HG03378 (cell line): ENCODE results near the gene MNT.

Experiments
- ATAC-seq: cut with Tn5 transposase; IDR thresholded peaks from one replicate; pipeline ENCODE4 v1.9.1; 2021; ENCODE audit warnings: mild to moderate bottlenecking, moderate library complexity; ENCODE audit not compliant: unreplicated experiment

The MNT gene

DNA sequence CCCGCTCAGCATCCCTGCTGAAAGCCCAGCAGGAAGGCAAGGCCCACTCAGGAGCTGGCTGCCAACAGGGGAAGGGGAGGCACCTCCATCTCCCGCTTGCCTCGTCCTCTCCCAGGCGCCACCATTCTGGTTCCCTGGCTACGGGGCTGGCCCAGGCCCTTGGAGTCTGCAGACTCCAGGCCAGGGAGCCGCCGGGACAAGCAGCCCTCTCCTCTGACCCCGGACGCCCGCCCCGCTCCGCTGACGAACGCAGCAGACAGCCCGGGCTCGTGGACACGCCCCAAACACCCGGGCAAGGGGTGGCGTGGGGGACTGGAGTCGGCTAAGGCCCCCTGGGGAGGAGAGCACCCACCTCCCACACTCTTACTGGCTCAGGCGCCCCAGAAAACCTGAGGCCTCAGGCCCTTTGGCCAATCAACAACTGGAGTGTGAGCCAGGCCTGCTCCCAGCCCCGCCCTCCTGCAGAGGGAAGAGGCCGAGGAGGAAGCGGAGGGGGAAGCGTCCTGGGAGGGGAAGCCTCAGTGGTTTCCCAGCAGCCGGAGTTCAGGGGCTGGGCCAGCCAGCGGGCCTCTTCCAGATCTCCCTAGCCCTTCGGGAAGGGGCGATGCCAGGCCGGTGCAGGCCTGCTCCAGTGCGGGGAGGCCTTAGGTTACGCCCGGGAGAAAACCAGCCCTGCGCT is 4.2 kb downstream of the MNT start:
- ATAC-seq: no peak

DNA sequence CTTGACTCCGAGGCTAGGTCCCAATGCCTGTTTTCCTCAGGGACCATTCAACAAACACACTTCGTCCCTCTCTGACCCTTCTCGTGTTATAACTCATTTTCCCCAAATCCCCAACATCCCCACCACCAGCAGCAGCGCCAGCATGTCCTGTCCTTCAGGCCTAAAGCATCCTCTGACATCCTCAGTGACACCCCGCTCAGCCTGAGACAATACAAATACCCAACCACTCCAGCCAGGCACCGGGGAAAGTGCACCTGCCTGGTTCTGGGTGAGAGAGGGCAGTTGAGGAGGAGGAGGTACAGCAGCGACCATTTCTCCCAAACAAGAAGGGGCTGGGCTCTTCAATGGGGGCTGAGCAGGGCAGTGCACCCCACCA is 4.7 kb downstream of the MNT start:
- ATAC-seq: no peak

DNA sequence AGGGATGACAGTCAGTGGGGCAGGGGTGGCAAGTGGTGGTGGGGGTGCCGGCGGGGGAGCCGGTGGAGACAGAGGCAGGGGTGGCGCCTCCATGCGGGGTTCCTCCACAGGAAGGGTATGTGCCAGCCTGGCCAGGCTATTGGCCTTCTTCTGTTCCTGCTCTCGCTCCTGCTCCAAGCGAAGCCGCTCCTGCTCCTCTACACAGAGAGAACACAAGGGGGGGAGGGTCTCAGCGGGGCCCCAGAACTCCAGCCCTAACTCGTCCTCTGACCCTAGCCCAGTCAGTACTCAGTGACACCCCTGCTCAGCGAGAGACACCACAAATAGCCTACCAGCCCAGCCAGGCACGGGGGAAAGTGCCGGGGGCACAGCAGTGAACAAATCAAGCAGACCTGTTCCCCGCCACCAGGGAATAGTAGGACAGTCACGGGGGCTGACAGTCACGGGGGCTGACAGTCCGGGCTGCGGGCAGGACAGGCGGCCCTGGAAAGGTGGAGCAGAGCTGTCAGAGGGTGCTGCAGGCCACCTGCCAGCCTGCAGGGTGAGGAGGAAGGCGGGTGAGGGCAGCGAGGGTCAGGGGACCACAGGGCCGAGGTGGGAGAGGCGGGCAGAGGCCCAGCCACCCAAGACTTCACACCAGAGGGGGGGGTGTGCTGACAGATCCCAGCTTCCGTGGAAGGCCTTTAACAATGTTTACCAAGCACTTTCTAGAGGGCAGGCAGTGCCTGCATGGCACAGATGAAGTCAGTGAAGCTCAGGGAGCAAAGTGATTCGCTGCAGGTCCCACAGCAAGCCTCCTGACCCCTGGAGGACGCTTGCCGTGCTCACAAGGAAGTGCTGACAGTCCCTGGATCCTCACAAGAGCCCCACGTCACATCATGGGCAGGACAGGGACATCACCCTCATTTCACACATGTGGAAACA is 5.3 kb downstream of the MNT start:
- no peak for ATAC-seq

DNA sequence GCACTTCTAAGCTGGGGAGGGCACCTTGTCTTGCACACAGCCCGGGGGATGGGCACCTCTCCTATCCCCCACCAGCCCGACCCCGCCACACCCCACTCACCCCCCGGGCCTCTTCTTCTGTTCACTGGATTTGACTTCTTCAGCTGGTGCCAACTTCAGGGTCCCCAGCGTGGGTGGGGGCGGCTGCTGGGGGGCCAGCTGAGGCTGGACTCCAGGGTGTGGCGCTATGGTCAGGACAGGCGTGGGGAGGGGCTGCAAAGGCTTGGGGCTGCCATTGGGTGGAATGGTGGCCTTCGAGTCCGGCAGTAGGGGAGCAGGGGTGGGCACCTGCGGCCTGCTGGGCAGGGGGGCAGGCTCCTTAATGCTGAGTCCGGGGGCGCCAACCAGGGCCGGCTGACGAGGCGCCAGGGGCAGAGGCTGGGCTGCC is 6.1 kb downstream of the MNT start:
- ATAC-seq: no peak

GRCh38 chr17:2393954-2394749 is 6.7 kb downstream of the MNT start:
- no peak for ATAC-seq

- peak; percentile 20 for ATAC-seq
These were observed 7.5 kb downstream of the MNT start for GRCh38 chr17:2393174-2393953.

GRCh38 chr17:2392252-2393173 is 8.3 kb downstream of the MNT start:
- ATAC-seq: peak; percentile 34

GRCh38 chr17:2391597-2392251 is 9.1 kb downstream of the MNT start:
- no peak for ATAC-seq

DNA sequence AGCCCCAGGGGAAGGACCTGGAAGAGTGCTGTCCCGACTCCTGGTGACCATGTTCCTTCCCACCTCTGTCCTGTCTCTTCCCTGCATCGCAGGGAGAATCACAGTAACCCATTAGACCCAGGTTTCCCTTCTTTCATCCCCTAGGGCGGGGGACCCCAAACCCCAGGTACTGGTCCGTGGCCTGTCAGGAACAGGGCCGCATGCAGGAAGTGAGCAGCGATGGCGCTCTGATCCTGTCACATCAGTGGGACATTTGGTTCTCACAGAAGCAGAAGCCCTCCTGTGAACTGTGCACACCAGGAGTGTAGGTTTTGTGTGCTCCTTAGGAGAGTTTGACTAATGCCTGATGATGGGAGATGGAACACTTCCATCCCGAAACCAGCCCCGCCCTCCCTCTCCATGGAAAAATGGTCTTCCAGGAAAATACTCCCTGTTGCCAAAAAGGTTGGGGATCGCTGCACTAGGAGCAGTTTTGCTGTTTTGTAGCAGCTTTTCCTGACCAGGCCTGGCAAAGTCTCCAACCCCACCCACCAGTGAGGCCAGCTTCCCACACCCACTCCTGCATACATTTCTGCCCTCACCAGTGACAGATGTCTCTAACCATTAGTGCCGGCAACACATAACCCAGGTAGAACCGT is 10.5 kb downstream of the MNT start:
- ATAC-seq: no peak

- ATAC-seq: no peak
These were observed 12.2 kb downstream of the MNT start for GRCh38 chr17:2388683-2389055.

GRCh38 chr17:2388020-2388682 is 12.7 kb downstream of the MNT start:
- ATAC-seq: no peak

DNA sequence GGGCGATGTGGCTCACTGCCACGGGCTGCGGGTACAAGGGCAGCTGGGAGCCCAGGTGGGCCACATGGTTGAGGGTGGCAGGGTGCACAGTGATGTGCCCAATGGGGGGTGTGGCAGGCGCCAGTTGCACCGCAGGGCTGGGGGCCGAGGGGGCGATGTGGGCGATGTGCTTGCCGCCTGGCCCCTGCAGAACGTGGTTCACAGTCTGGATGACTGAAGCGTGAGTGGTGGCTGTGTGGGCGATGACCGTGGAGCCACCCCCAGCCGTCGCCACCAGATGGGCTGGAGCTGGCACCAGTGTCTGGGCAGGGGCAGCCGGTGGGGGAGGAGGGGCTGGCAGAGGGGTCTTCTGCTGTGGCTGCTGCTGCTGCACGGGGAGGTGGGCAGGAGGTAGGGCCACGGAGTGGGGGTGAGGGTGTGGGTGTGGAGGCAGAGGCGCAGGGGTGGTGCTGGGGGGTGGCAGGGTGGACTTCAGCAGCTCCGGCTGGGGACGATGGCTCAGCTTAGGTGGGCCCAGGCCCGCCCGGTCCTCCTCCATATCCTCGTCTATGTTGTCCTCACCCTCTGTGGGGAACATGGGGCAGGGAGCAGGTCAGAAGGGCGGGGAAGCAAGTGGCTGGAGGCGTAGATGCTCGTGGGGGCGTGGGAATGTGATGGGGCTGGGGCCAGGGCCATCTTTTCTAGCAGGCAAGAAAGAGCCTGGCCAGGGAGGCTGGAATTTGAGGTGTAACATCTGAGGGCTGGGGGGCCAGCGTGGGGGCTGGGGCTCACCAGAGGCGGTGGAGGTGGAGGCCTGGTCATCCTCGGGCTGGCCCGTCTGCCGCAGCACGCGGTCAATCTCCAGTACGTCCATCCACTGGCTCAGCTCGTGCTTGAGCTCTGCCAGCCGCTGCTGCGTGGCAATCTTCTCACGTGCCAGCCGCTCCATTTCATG is 13.5 kb downstream of the MNT start:
- ATAC-seq: no peak

- no peak for ATAC-seq
These were observed 14.3 kb downstream of the MNT start for GRCh38 chr17:2386400-2387085.

- ATAC-seq: no peak
These were observed 15.3 kb downstream of the MNT start for GRCh38 chr17:2385240-2386210.

- ATAC-seq: no peak
These were observed 16.3 kb downstream of the MNT start for GRCh38 chr17:2384439-2385127.
